Keratinocyte (primary cell): Measurements from ENCODE around the gene CHST14. TPM values are rescaled to one million over a fixed set of nuclear protein-coding genes. Genes with fewer than 3 reads are reported as not detected.
A peak's percentile ranks its signal among the peaks of the same experiment; 100 is the strongest.

Experiments used
- DNase-seq: peaks from one replicate; pipeline ENCODE4 v3.0.0-alpha.2; 2011; ENCODE audit warnings: low read depth, missing footprints, low spot score
- FAIRE-seq: peaks from 2 replicates; lab custom pipeline; 2011; peaks lifted over from hg19 to GRCh38; lab: Jason Lieb, UNC
- H2AFZ ChIP-seq: 2 replicates; pipeline ENCODE4 v1.6.0; 2012; ENCODE audit warnings: low read length, control low read depth, inconsistent platforms; ENCODE audit not compliant: control insufficient read depth
- H3K27ac ChIP-seq: 2 replicates; pipeline ENCODE4 v1.5.1; 2011; ENCODE audit warnings: low read length; ENCODE audit not compliant: control insufficient read depth, insufficient read depth
- H3K27me3 ChIP-seq: 3 replicates; pipeline ENCODE4 v1.6.0; 2011; ENCODE audit warnings: low read length; ENCODE audit not compliant: control insufficient read depth, insufficient read depth; ENCODE audit errors: extremely low read depth
- H3K36me3 ChIP-seq, 2 experiments: 2 replicates in 1 of 2; 3 replicates in 1 of 2; pipeline ENCODE4 v1.5.1; 2011; ENCODE audit warnings: low read length in 2 of 2, mild to moderate bottlenecking in 1 of 2; ENCODE audit not compliant: control insufficient read depth in 2 of 2, insufficient read depth in 2 of 2; ENCODE audit errors: extremely low read depth in 1 of 2
- H3K4me1 ChIP-seq: 3 replicates; pipeline ENCODE4 v1.5.1; 2011; ENCODE audit warnings: low read length; ENCODE audit not compliant: control insufficient read depth, insufficient read depth; ENCODE audit errors: extremely low read depth
- H3K4me2 ChIP-seq: 3 replicates; pipeline ENCODE4 v1.6.0; 2011; ENCODE audit warnings: low read depth, low read length; ENCODE audit not compliant: control insufficient read depth, insufficient read depth; ENCODE audit errors: extremely low read depth
- H3K4me3 ChIP-seq, 3 experiments: fragments of 200-600 bp in 1 of 3; sonication (generic) in 1 of 3; 2 replicates in 2 of 3; 3 replicates in 1 of 3; pipeline ENCODE4 v1.5.1; 2011 to 2016; ENCODE audit warnings: low read length in 3 of 3, mild to moderate bottlenecking in 3 of 3, control low read depth in 2 of 3, inconsistent platforms in 1 of 3, low read depth in 1 of 3, mixed read lengths in 1 of 3, mixed run types in 1 of 3, moderate library complexity in 1 of 3; ENCODE audit not compliant: control insufficient read depth in 2 of 3, insufficient read depth in 2 of 3; ENCODE audit errors: extremely low read depth in 1 of 3
- H3K79me2 ChIP-seq: 2 replicates; pipeline ENCODE4 v1.6.0; 2012; ENCODE audit warnings: low read length; ENCODE audit not compliant: control insufficient read depth, insufficient read depth
- H3K9ac ChIP-seq: 3 replicates; pipeline ENCODE4 v1.6.0; 2011; ENCODE audit warnings: low read length; ENCODE audit not compliant: control insufficient read depth, insufficient read depth; ENCODE audit errors: extremely low read depth
- H3K9me1 ChIP-seq: 3 replicates; pipeline ENCODE4 v1.6.0; 2011; ENCODE audit warnings: low read length; ENCODE audit not compliant: control insufficient read depth, insufficient read depth; ENCODE audit errors: extremely low read depth
- H3K9me3 ChIP-seq: 2 replicates; pipeline ENCODE4 v1.5.1; 2012; ENCODE audit warnings: low read depth, low read length; ENCODE audit not compliant: control insufficient read depth
- H4K20me1 ChIP-seq: 3 replicates; pipeline ENCODE4 v1.6.0; 2011; ENCODE audit warnings: low read length; ENCODE audit not compliant: control insufficient read depth, insufficient read depth; ENCODE audit errors: extremely low read depth
- EZH2 ChIP-seq: IDR thresholded peaks from one replicate; pipeline ENCODE4 v1.6.1; 2012; ENCODE audit warnings: inconsistent platforms, mild to moderate bottlenecking, low read length, moderate library complexity
- dilution Hi-C: fragments of 300-500 bp; cut with MboI; formaldehyde crosslinking; loops from one replicate; pipeline ENCODE4 v1.7.0; 2020; ENCODE audit warnings: low sequenced_read_pairs; ENCODE audit not compliant: extremely low pct_ligation_motif_present
- polyA plus RNA-seq, 5 experiments: library from polyadenylated mRNA; depleted of rRNA in 3 of 5; stranded (reverse) in 3 of 5; stranded (forward) in 1 of 5; unstranded in 1 of 5; fragments of >200 nt; gene quantifications; 1 replicate in 1 of 5; 2 replicates in 3 of 5; 3 replicates in 1 of 5; pipeline versions ENCODE4 v1.2.1 to v1.2.3, GENCODE V29; 2011 to 2012; ENCODE audit warnings: missing spikeins in 2 of 5, low read depth in 1 of 5, low replicate concordance in 1 of 5
- TF ChIP-seq, protein P1 (sequence below), 3 experiments: IDR thresholded peaks in 1 of 3; conservative IDR thresholded peaks in 1 of 3; optimal IDR thresholded peaks in 1 of 3; 2 replicates in 2 of 3; 3 replicates in 1 of 3; pipeline versions ENCODE3 to v1.5.1; 2011; ENCODE audit warnings: low read length in 3 of 3, mild to moderate bottlenecking in 3 of 3, moderate library complexity in 2 of 3, control low read depth in 1 of 3, inconsistent platforms in 1 of 3; ENCODE audit not compliant: insufficient read depth in 2 of 3; ENCODE audit errors: extremely low read depth in 1 of 3

CHST14 gene
- polyA plus RNA-seq, 1 donor (not counting 4 experiments of a cell fraction or from before 2014, with no cell fraction given): 1.5 TPM

GRCh38 chr15:40440743-40441564, 29.8 kb upstream of the CHST14 start, which contains the start of gene BAHD1:
Gene BAHD1, plus strand, starts transcription at chr15:40440953. Its CDS starts 17,512 bp downstream, at chr15:40458465.
- peaks cover 3% of the 10 kb centered on the region for H4K20me1 ChIP-seq
- dilution Hi-C loops: no loop called here
- DNase-seq (peak; percentile 69), FAIRE-seq (no peak)
- H3K9me3 ChIP-seq: no peaks in the 10 kb centered on the region
- H3K9me1 ChIP-seq: no peaks in the 10 kb centered on the region
- H3K4me1 ChIP-seq: peaks cover 32% of the 10 kb centered on the region
- peaks cover 24% of the 10 kb centered on the region for H3K79me2 ChIP-seq
- peak within 1 kb of the TSS; percentile 78 for H2AFZ ChIP-seq
- TF ChIP-seq EZH2: no peak
- TF ChIP-seq, protein P1, sequence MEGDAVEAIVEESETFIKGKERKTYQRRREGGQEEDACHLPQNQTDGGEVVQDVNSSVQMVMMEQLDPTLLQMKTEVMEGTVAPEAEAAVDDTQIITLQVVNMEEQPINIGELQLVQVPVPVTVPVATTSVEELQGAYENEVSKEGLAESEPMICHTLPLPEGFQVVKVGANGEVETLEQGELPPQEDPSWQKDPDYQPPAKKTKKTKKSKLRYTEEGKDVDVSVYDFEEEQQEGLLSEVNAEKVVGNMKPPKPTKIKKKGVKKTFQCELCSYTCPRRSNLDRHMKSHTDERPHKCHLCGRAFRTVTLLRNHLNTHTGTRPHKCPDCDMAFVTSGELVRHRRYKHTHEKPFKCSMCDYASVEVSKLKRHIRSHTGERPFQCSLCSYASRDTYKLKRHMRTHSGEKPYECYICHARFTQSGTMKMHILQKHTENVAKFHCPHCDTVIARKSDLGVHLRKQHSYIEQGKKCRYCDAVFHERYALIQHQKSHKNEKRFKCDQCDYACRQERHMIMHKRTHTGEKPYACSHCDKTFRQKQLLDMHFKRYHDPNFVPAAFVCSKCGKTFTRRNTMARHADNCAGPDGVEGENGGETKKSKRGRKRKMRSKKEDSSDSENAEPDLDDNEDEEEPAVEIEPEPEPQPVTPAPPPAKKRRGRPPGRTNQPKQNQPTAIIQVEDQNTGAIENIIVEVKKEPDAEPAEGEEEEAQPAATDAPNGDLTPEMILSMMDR (optimal IDR thresholded peaks at IDR 0.05 in 1 of 3, IDR thresholded peaks at IDR 0.05 in 1 of 3, conservative IDR thresholded peaks at IDR 0.05 in 1 of 3; ENCODE audit: extremely low read depth in 1 of 3, insufficient read depth in 2 of 3, low read length in 3 of 3): peak in 2 of 3 experiments; percentile 3 to 16
- H3K27ac ChIP-seq: no peak within 1 kb of the TSS
- peaks cover 30% of the 10 kb centered on the region for H3K27me3 ChIP-seq
- peak within 1 kb of the TSS; percentile 75 to 77 (median 75) for H3K4me3 ChIP-seq
- peak within 1 kb of the TSS; percentile 61 for H3K9ac ChIP-seq
- peaks cover 0 to under 1% of the 10 kb centered on the region in 2 experiments for H3K36me3 ChIP-seq
- peak within 1 kb of the TSS; percentile 90 for H3K4me2 ChIP-seq

DNA sequence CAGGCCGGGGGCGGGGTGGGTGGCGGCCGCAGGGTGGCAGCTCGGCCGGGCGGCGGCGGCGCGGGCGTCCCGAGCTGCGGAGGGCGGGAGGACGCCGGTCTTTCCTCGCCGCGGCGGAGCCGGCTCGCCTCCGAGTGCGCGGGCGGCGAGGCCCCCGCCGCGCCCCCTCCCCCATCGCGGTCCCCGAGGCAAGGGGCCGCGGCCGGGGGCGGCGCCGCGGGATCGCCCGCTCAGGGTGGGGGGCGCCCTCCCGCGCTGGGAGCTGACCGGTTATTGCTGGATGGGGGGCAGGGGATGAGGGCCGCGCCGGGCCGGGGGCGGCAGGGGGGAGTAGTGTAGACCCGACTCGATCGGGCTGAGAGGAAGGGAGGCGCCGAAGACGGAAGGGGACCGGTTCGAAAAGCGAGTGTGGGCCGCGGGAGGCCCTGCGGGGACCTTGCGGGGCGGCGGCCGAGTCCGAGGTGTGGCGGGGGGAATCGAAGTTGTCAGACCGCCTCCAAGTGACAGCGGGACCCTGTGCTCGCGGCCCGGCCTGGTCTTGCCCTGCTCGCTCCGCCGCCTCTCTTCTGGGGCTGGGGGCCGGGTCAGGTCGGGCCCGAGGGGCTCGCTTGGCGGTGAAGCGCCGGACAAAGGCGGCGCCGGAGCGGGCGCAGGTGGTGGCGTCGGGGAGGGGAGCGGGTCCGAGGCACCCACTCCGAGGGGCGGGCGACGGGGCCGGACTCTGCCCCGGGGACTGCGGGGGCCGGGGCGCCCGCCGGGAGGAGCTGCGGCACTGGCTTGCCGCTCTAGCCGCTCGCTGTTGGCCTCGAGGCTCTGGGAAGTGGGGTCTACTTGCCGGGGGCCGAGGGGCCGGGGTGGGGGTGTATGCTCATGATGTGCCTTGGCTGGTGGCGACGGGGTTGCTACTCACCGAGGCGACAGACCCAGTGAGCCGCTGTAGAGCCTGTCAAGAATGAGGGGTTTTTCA, 28.9 kb upstream of the CHST14 start:
- H3K79me2 ChIP-seq: peaks cover 33% of the 10 kb centered on the region
- peaks cover 3% of the 10 kb centered on the region for H4K20me1 ChIP-seq
- dilution Hi-C loops: no loop called here

More for the DNA sequence above, 28.9 kb upstream of the CHST14 start:
- Histone ChIP-seq H3K4me2 (peak overlapping the region; percentile 66), H3K9me1 (no peaks in the 10 kb centered on the region), H3K9ac (peak overlapping the region; percentile 61), H3K4me1 (peaks cover 25% of the 10 kb centered on the region), H3K36me3 (peaks cover 0 to 4% of the 10 kb centered on the region in 2 experiments), H3K4me3 (peak overlapping the region; percentile 59 to 75 (median 71)), H2AFZ (peak overlapping the region; percentile 22), H3K27me3 (peaks cover 21% of the 10 kb centered on the region), H3K27ac (no peak overlapping the region), H3K9me3 (no peaks in the 10 kb centered on the region)
- no peak for TF ChIP-seq EZH2
- TF ChIP-seq, protein P1 (optimal IDR thresholded peaks at IDR 0.05 in 1 of 3, IDR thresholded peaks at IDR 0.05 in 1 of 3, conservative IDR thresholded peaks at IDR 0.05 in 1 of 3; ENCODE audit: extremely low read depth in 1 of 3, insufficient read depth in 2 of 3, low read length in 3 of 3): peak in 2 of 3 experiments; percentile 4 to 36
- FAIRE-seq (no peak), DNase-seq (no peak)
